Measurements from ENCODE around the gene B4GALT5. TPM values are rescaled to one million over a fixed set of nuclear protein-coding genes. Genes with fewer than 3 reads are reported as not detected.

The B4GALT5 gene
- polyA plus RNA-seq, 1 donor, result 31.4 TPM

- no peak for DNase-seq (ENCODE audit: low read depth)
Observed at GRCh38 chr20:49608752-49609670, 104.7 kb downstream of the B4GALT5 start.

GRCh38 chr20:49607568-49607967 lies 106.1 kb downstream of the B4GALT5 start:
- no peak for DNase-seq (ENCODE audit: low read depth)

GRCh38 chr20:49603209-49603627 lies 110.5 kb downstream of the B4GALT5 start:
- DNase-seq (ENCODE audit: low read depth), result no peak

- DNase-seq (ENCODE audit: low read depth), result no peak
Observed at GRCh38 chr20:49602345-49603208, 111.1 kb downstream of the B4GALT5 start.

- DNase-seq (ENCODE audit: low read depth), result no peak
Observed at GRCh38 chr20:49601153-49601924, 112.3 kb downstream of the B4GALT5 start.

GRCh38 chr20:49599746-49600113 lies 113.9 kb downstream of the B4GALT5 start:
- DNase-seq (ENCODE audit: low read depth), result no peak

- no peak for DNase-seq (ENCODE audit: low read depth)
Observed at GRCh38 chr20:49597825-49598395, 115.8 kb downstream of the B4GALT5 start.

- DNase-seq (ENCODE audit: low read depth), result no peak
Observed at GRCh38 chr20:49595811-49596561, 117.7 kb downstream of the B4GALT5 start.

- no peak for DNase-seq (ENCODE audit: low read depth)
Observed at GRCh38 chr20:49595346-49595745, 118.3 kb downstream of the B4GALT5 start.

GRCh38 chr20:49594931-49595315 lies 118.8 kb downstream of the B4GALT5 start:
- no peak for DNase-seq (ENCODE audit: low read depth)

- DNase-seq (ENCODE audit: low read depth), result peak; percentile 67
Observed at GRCh38 chr20:49594143-49594930, 119.3 kb downstream of the B4GALT5 start.

GRCh38 chr20:49593466-49594142 lies 120.1 kb downstream of the B4GALT5 start:
- DNase-seq (ENCODE audit: low read depth), result no peak

- no peak for DNase-seq (ENCODE audit: low read depth)
Observed at GRCh38 chr20:49592120-49592519, 121.6 kb downstream of the B4GALT5 start.

GRCh38 chr20:49591217-49591865 lies 122.3 kb downstream of the B4GALT5 start:
- DNase-seq (ENCODE audit: low read depth), result no peak

- DNase-seq (ENCODE audit: low read depth), result no peak
Observed at GRCh38 chr20:49590163-49591017, 123.3 kb downstream of the B4GALT5 start.

- no peak for DNase-seq (ENCODE audit: low read depth)
Observed at GRCh38 chr20:49589747-49590146, 123.9 kb downstream of the B4GALT5 start.

GRCh38 chr20:49587111-49587570 lies 126.5 kb downstream of the B4GALT5 start:
- DNase-seq (ENCODE audit: low read depth), result no peak

Data from forelimb muscle (tissue), 1 donor.